G401 (cell line): ENCODE measurements around the gene NCOA3. TPM values are rescaled to one million over a fixed set of nuclear protein-coding genes. Genes with fewer than 3 reads are reported as not detected.

Experiments used
- DNase-seq: peaks from one replicate; pipeline ENCODE4 v3.0.0-alpha.2; 2015; ENCODE audit warnings: low spot score
- in situ Hi-C: cut with HindIII; loops from 2 replicates; pipeline ENCODE4 v1.10.0; 2016; ENCODE audit warnings: low sequenced_read_pairs, mixed read lengths
- total RNA-seq: library from RNA; depleted of rRNA; stranded (reverse); fragments of >200 nt; shearing (Covaris generic); gene quantifications from 2 replicates; pipeline ENCODE4 v1.2.3, GENCODE V29; 2014

The NCOA3 gene
- total RNA-seq, 1 experiment from 2014 or later: 34.5 TPM

GRCh38 chr20:47668313-47669151 is 166.8 kb downstream of the NCOA3 start:
- in situ Hi-C loops: no loop called here
- no peak for DNase-seq

- DNase-seq: no peak
- in situ Hi-C loops: no loop called here
Measured at GRCh38 chr20:47669152-47669425, 167.4 kb downstream of the NCOA3 start.

- no peak for DNase-seq
- in situ Hi-C loops: no loop called here
Measured at GRCh38 chr20:47669489-47669888, 167.8 kb downstream of the NCOA3 start.

GRCh38 chr20:47669927-47670890 is 168.5 kb downstream of the NCOA3 start:
- in situ Hi-C loops: no loop called here
- DNase-seq: no peak

GRCh38 chr20:47670913-47671312 is 169.2 kb downstream of the NCOA3 start:
- in situ Hi-C loops: no loop called here

GRCh38 chr20:47672166-47672565 is 170.5 kb downstream of the NCOA3 start:
- in situ Hi-C loops: no loop called here
- DNase-seq: no peak

More at GRCh38 chr20:47670913-47671312, 169.2 kb downstream of the NCOA3 start:
- DNase-seq: no peak

GRCh38 chr20:47672886-47673670 is 171.4 kb downstream of the NCOA3 start:
- in situ Hi-C loops: no loop called here
- no peak for DNase-seq

- no peak for DNase-seq
- in situ Hi-C loops: no loop called here
Measured at GRCh38 chr20:47673671-47673955, 171.9 kb downstream of the NCOA3 start.

- in situ Hi-C loops: no loop called here
- no peak for DNase-seq
Measured at GRCh38 chr20:47674145-47674544, 172.5 kb downstream of the NCOA3 start.

- no peak for DNase-seq
- in situ Hi-C loops: no loop called here
Measured at GRCh38 chr20:47674686-47675085, 173.0 kb downstream of the NCOA3 start.

- DNase-seq: no peak
- in situ Hi-C loops: no loop called here
Measured at GRCh38 chr20:47675190-47676142, 173.8 kb downstream of the NCOA3 start.

- no peak for DNase-seq
- in situ Hi-C loops: no loop called here
Measured at GRCh38 chr20:47676219-47676721, 174.6 kb downstream of the NCOA3 start.

GRCh38 chr20:47676912-47677634 is 175.4 kb downstream of the NCOA3 start:
- DNase-seq: no peak
- in situ Hi-C loops: no loop called here

- peak; percentile 30 for DNase-seq
- in situ Hi-C loops: no loop called here
Measured at GRCh38 chr20:47677635-47678453, 176.2 kb downstream of the NCOA3 start.

GRCh38 chr20:47678536-47678935 is 176.8 kb downstream of the NCOA3 start:
- DNase-seq: no peak
- in situ Hi-C loops: no loop called here

- no peak for DNase-seq
- in situ Hi-C loops: no loop called here
Measured at GRCh38 chr20:47679462-47679861, 177.8 kb downstream of the NCOA3 start.
